Measurements from ENCODE around the gene AKAP13. TPM values are rescaled to one million over a fixed set of nuclear protein-coding genes. Genes with fewer than 3 reads are reported as not detected.

AKAP13 gene
- total RNA-seq, 1 donor from 2014 or later = 114 TPM

GRCh38 chr15:85591622-85592021 lies 211.2 kb downstream of the AKAP13 start:
- Mint-ChIP-seq H3K36me3 (ENCODE audit: insufficient read depth) (peaks cover 7% of the 10 kb centered on the region), H3K27me3 (no peaks in the 10 kb centered on the region), H3K9me3 (ENCODE audit: low read depth) (no peaks in the 10 kb centered on the region), H3K27ac (no peak overlapping the region), H3K4me3 (ENCODE audit: low read depth) (no peak overlapping the region), H3K4me1 (ENCODE audit: low read depth) (peaks cover 20% of the 10 kb centered on the region)
- DNase-seq (ENCODE audit: low spot score, unreplicated experiment) = no peak
- no peak for TF ChIP-seq CTCF (IDR thresholded peaks at IDR 0.05; ENCODE audit: unreplicated experiment)

GRCh38 chr15:85592148-85592547 lies 211.7 kb downstream of the AKAP13 start:
- peaks cover 5% of the 10 kb centered on the region for H3K36me3 Mint-ChIP-seq (ENCODE audit: insufficient read depth)
- no peaks in the 10 kb centered on the region for H3K27me3 Mint-ChIP-seq
- H3K4me1 Mint-ChIP-seq (ENCODE audit: low read depth) = peaks cover 20% of the 10 kb centered on the region
- no peak overlapping the region for H3K4me3 Mint-ChIP-seq (ENCODE audit: low read depth)
- no peak for DNase-seq (ENCODE audit: low spot score, unreplicated experiment)
- no peaks in the 10 kb centered on the region for H3K9me3 Mint-ChIP-seq (ENCODE audit: low read depth)
- H3K27ac Mint-ChIP-seq = no peak overlapping the region
- TF ChIP-seq CTCF (IDR thresholded peaks at IDR 0.05; ENCODE audit: unreplicated experiment) = peak; percentile 9

GRCh38 chr15:85593809-85594445 lies 213.5 kb downstream of the AKAP13 start:
- Mint-ChIP-seq H3K27me3 (no peaks in the 10 kb centered on the region), H3K36me3 (ENCODE audit: insufficient read depth) (peaks cover 2% of the 10 kb centered on the region), H3K4me1 (ENCODE audit: low read depth) (peaks cover 14% of the 10 kb centered on the region), H3K4me3 (ENCODE audit: low read depth) (no peak overlapping the region), H3K27ac (no peak overlapping the region), H3K9me3 (ENCODE audit: low read depth) (no peaks in the 10 kb centered on the region)
- DNase-seq (ENCODE audit: low spot score, unreplicated experiment) = no peak
- TF ChIP-seq CTCF (IDR thresholded peaks at IDR 0.05; ENCODE audit: unreplicated experiment) = no peak

- no peaks in the 10 kb centered on the region for H3K9me3 Mint-ChIP-seq (ENCODE audit: low read depth)
- H3K27me3 Mint-ChIP-seq = no peaks in the 10 kb centered on the region
- H3K27ac Mint-ChIP-seq = no peak overlapping the region
- peaks cover 2% of the 10 kb centered on the region for H3K36me3 Mint-ChIP-seq (ENCODE audit: insufficient read depth)
- peaks cover 2% of the 10 kb centered on the region for H3K4me1 Mint-ChIP-seq (ENCODE audit: low read depth)
- TF ChIP-seq CTCF (IDR thresholded peaks at IDR 0.05; ENCODE audit: unreplicated experiment) = no peak
- no peak overlapping the region for H3K4me3 Mint-ChIP-seq (ENCODE audit: low read depth)
- DNase-seq (ENCODE audit: low spot score, unreplicated experiment) = no peak
Measured at GRCh38 chr15:85595804-85596536, 215.6 kb downstream of the AKAP13 start.

GRCh38 chr15:85597155-85597815 lies 216.9 kb downstream of the AKAP13 start:
- Mint-ChIP-seq H3K4me1 (ENCODE audit: low read depth) (peaks cover 2% of the 10 kb centered on the region), H3K4me3 (ENCODE audit: low read depth) (no peak overlapping the region), H3K27ac (peak overlapping the region; percentile 30), H3K36me3 (ENCODE audit: insufficient read depth) (peaks cover 2% of the 10 kb centered on the region), H3K27me3 (no peaks in the 10 kb centered on the region), H3K9me3 (ENCODE audit: low read depth) (no peaks in the 10 kb centered on the region)
- no peak for DNase-seq (ENCODE audit: low spot score, unreplicated experiment)
- TF ChIP-seq CTCF (IDR thresholded peaks at IDR 0.05; ENCODE audit: unreplicated experiment) = no peak

All from progenitor cell of endocrine pancreas (in vitro differentiated cells).